ENCODE measurements around the gene CD22. TPM values are rescaled to one million over a fixed set of nuclear protein-coding genes. Genes with fewer than 3 reads are reported as not detected.

The CD22 gene
- total and polyA plus RNA-seq, 2 donors (not counting 3 experiments of a cell fraction or from before 2014, with no cell fraction given) = not detected

DNA sequence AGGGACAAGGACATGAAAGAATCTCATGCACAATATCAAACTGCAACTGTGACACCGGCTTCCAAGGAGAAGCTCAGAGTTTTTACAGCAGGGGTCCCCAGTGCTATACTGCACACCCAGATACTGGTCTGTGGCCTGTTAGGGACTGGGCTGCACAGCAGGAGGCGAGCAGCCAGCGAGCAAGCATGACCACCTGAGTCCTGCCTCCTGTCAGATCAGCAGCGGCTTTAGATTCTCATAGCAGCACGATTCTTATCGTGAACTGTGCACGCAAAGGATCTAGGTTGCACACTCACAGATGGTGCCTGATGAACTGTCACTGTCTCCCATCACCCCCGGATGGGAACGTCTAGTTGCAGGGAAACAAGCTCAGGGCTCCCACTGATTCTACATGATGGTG lies 13.1 kb upstream of the CD22 start:
- BruUV-seq (replicated peaks) = no TSS peak
- no peaks in the 10 kb centered on the region for H4K20me1 ChIP-seq (replicated peaks; ENCODE audit: control insufficient read depth, extremely low read depth, insufficient read depth, low read length)
- DNase-seq (ENCODE audit: low read depth, low spot score) (no peak), FAIRE-seq (no peak)
- H3K9ac ChIP-seq (replicated peaks; ENCODE audit: extremely low read depth, insufficient read depth, low read length) = no peak overlapping the region
- POLR2A ChIA-PET = no interaction called here
- dilution Hi-C loops (cut with MboI; ENCODE audit: extremely low pct_ligation_motif_present, low sequenced_read_pairs) (no loop called here), intact Hi-C loops (cut with micrococcal nuclease) (no loop called here)
- no peaks in the 10 kb centered on the region for H3K79me2 ChIP-seq (ENCODE audit: control insufficient read depth, insufficient read depth, low read length)
- peaks cover 0 to 1% of the 10 kb centered on the region in 2 experiments for H3K27me3 ChIP-seq (ENCODE audit: control insufficient read depth in 2 of 2, insufficient read depth in 2 of 2, low read length in 2 of 2)
- TF ChIP-seq, protein P1, sequence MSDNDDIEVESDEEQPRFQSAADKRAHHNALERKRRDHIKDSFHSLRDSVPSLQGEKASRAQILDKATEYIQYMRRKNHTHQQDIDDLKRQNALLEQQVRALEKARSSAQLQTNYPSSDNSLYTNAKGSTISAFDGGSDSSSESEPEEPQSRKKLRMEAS (IDR thresholded peaks at IDR 0.05; ENCODE audit: insufficient read depth, insufficient read length) = no peak
- TF ChIP-seq EZH2 (IDR thresholded peaks at IDR 0.05; ENCODE audit: borderline replicate concordance, low read depth, low read length, severe bottlenecking) (no peak), POLR2AphosphoS5 (IDR thresholded peaks at IDR 0.05; ENCODE audit: insufficient read depth, low read depth, low read length) (no peak), JUN (IDR thresholded peaks at IDR 0.05; ENCODE audit: borderline replicate concordance, insufficient read depth, insufficient read length, low read depth) (no peak), FOS (IDR thresholded peaks at IDR 0.05; ENCODE audit: borderline replicate concordance, insufficient read depth, low read length) (no peak), MYC (IDR thresholded peaks at IDR 0.05; ENCODE audit: low read depth, low read length) (no peak), POLR2A (IDR thresholded peaks at IDR 0.05; ENCODE audit: low read depth, low read length) (no peak)
- TF ChIP-seq, protein P2, sequence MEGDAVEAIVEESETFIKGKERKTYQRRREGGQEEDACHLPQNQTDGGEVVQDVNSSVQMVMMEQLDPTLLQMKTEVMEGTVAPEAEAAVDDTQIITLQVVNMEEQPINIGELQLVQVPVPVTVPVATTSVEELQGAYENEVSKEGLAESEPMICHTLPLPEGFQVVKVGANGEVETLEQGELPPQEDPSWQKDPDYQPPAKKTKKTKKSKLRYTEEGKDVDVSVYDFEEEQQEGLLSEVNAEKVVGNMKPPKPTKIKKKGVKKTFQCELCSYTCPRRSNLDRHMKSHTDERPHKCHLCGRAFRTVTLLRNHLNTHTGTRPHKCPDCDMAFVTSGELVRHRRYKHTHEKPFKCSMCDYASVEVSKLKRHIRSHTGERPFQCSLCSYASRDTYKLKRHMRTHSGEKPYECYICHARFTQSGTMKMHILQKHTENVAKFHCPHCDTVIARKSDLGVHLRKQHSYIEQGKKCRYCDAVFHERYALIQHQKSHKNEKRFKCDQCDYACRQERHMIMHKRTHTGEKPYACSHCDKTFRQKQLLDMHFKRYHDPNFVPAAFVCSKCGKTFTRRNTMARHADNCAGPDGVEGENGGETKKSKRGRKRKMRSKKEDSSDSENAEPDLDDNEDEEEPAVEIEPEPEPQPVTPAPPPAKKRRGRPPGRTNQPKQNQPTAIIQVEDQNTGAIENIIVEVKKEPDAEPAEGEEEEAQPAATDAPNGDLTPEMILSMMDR (IDR thresholded peaks at IDR 0.05; ENCODE audit: extremely low read depth in 1 of 2, insufficient read depth in 1 of 2, low read depth in 1 of 2, low read length in 2 of 2) = no peak
- H3K9me3 ChIP-seq (replicated peaks; ENCODE audit: control insufficient read depth, insufficient read depth, low read length) = no peaks in the 10 kb centered on the region
- H2AFZ ChIP-seq (ENCODE audit: low read depth, low read length) = no peak overlapping the region
- no peak overlapping the region for H3K27ac ChIP-seq (ENCODE audit: insufficient read depth, low read depth, low read length)
- no peaks in the 10 kb centered on the region for H3K9me1 ChIP-seq (replicated peaks; ENCODE audit: control insufficient read depth, extremely low read depth, insufficient read depth, low read length)
- H3K4me1 ChIP-seq (ENCODE audit: control insufficient read depth, extremely low read depth, insufficient read depth, low read length) = peaks cover 5% of the 10 kb centered on the region
- H3K4me2 ChIP-seq (ENCODE audit: insufficient read depth, low read length) = no peak overlapping the region
- H3K4me3 ChIP-seq (replicated peaks in 1 of 3; ENCODE audit: insufficient read depth in 1 of 3, low read depth in 1 of 3, low read length in 3 of 3) = no peak overlapping the region
- CTCF ChIA-PET = interaction anchor here (0.5 to 1.1 kb wide), 2 partner anchors 179 to 194 kb away, joined by 3 to 4 read pairs; no protein-coding TSS in a partner anchor
- no peaks in the 10 kb centered on the region for H3K36me3 ChIP-seq (ENCODE audit: control insufficient read depth in 2 of 2, extremely low read depth in 1 of 2, insufficient read depth in 2 of 2, low read length in 2 of 2)
